HepG2 (cell line): ENCODE data around the gene WHAMM. TPM values are rescaled to one million over a fixed set of nuclear protein-coding genes. Genes with fewer than 3 reads are reported as not detected.

Experiments used
- CAMTA2 ChIP-seq: sonication (generic); formaldehyde crosslinking; IDR thresholded peaks from 2 replicates; pipeline ENCODE4 v1.4.0; 2020; ENCODE audit warnings: mild to moderate bottlenecking, missing genetic modification reagents, borderline replicate concordance
- CSRNP1 ChIP-seq: sonication (generic); formaldehyde crosslinking; IDR thresholded peaks from 2 replicates; pipeline ENCODE4 v1.8.1; 2023; ENCODE audit warnings: mild to moderate bottlenecking, missing genetic modification reagents
- ETV5 ChIP-seq: IDR thresholded peaks from 2 replicates; pipeline ENCODE4 v1.6.1; 2018; ENCODE audit warnings: missing biosample characterization, missing genetic modification reagents, inconsistent platforms, borderline replicate concordance
- HNF1B ChIP-seq: sonication (generic); formaldehyde crosslinking; IDR thresholded peaks from 2 replicates; pipeline ENCODE4 v1.5.1; 2020; ENCODE audit warnings: mild to moderate bottlenecking, moderate library complexity, missing genetic modification reagents
- LCORL ChIP-seq, 2 experiments: fragments of 450-650 bp in 1 of 2; sonication (generic) in 1 of 2; formaldehyde crosslinking in 1 of 2; IDR thresholded peaks; 2 replicates each; pipeline versions ENCODE4 v1.5.0 to v1.6.1; 2017 to 2020; ENCODE audit warnings: antibody characterized with exemption in 1 of 2, missing genetic modification reagents in 1 of 2
- POGK ChIP-seq: sonication (generic); formaldehyde crosslinking; conservative IDR thresholded peaks from 2 replicates; pipeline ENCODE4 v1.8.0; 2022; ENCODE audit warnings: mild to moderate bottlenecking, moderate library complexity, missing genetic modification reagents
- SKIL ChIP-seq: sonication (generic); formaldehyde crosslinking; IDR thresholded peaks from 2 replicates; pipeline ENCODE4 v1.8.0; 2022; ENCODE audit warnings: missing genetic modification reagents, mild to moderate bottlenecking, moderate library complexity, borderline replicate concordance
- SMAD3 ChIP-seq: sonication (generic); formaldehyde crosslinking; IDR thresholded peaks from 2 replicates; pipeline ENCODE4 v1.4.0; 2020; ENCODE audit warnings: missing genetic modification reagents
- SNAI1 ChIP-seq: sonication (generic); formaldehyde crosslinking; IDR thresholded peaks from 2 replicates; pipeline ENCODE4 v1.5.0; 2020; ENCODE audit warnings: mild to moderate bottlenecking, missing genetic modification reagents, borderline replicate concordance
- SOX5 ChIP-seq: IDR thresholded peaks from 2 replicates; pipeline ENCODE4 v1.6.1; 2016; ENCODE audit warnings: borderline replicate concordance
- TAF15 ChIP-seq: fragments of 200-400 bp; formaldehyde crosslinking; IDR thresholded peaks from one replicate; pipeline ENCODE4 v1.6.1; 2018; ENCODE audit warnings: mild to moderate bottlenecking, low read depth, low read length; ENCODE audit not compliant: poor library complexity, severe bottlenecking
- TBP ChIP-seq: sonication (generic); formaldehyde crosslinking; IDR thresholded peaks from 2 replicates; pipeline ENCODE4 v1.5.0; 2020; ENCODE audit warnings: missing genetic modification reagents
- ZBTB20 ChIP-seq: sonication (generic); formaldehyde crosslinking; IDR thresholded peaks from 2 replicates; pipeline ENCODE4 v1.8.1; 2023; ENCODE audit warnings: missing genetic modification reagents, low read depth, mild to moderate bottlenecking, borderline replicate concordance
- ZBTB33 ChIP-seq: sonication (generic); formaldehyde crosslinking; IDR thresholded peaks from 2 replicates; pipeline ENCODE4 v1.4.0; 2020; ENCODE audit warnings: missing genetic modification reagents
- ZEB1 ChIP-seq: IDR thresholded peaks from 2 replicates; pipeline ENCODE4 v1.6.1; 2012; ENCODE audit warnings: mild to moderate bottlenecking, low read depth, inconsistent platforms; ENCODE audit not compliant: insufficient replicate concordance
- ZFP90 ChIP-seq: sonication (generic); formaldehyde crosslinking; IDR thresholded peaks from 2 replicates; pipeline ENCODE4 v1.8.0; 2022; ENCODE audit warnings: missing genetic modification reagents, mild to moderate bottlenecking, inconsistent platforms, borderline replicate concordance
- ZNF263 ChIP-seq: sonication (generic); formaldehyde crosslinking; IDR thresholded peaks from 2 replicates; pipeline ENCODE4 v1.4.0; 2020; ENCODE audit warnings: missing genetic modification reagents
- ZNF446 ChIP-seq: sonication (generic); formaldehyde crosslinking; IDR thresholded peaks from 2 replicates; pipeline ENCODE4 v1.5.0; 2020; ENCODE audit warnings: mild to moderate bottlenecking, missing genetic modification reagents
- ZNF790 ChIP-seq: sonication (generic); formaldehyde crosslinking; IDR thresholded peaks from 2 replicates; pipeline ENCODE4 v1.8.0; 2022; ENCODE audit warnings: missing genetic modification reagents, mild to moderate bottlenecking, borderline replicate concordance
- polyA plus RNA-seq, 8 experiments: library from polyadenylated mRNA; depleted of rRNA in 3 of 8; stranded (reverse) in 7 of 8; unstranded in 1 of 8; fragments of >200 nt; fragmentation: Illumina TruSeq in 4 of 8; extraction: Trizol in 4 of 8; gene quantifications; 2 replicates each; pipeline versions ENCODE4 v1.2.1 to v1.2.3, GENCODE V29; 2011 to 2016; ENCODE audit warnings: low read depth in 4 of 8, missing spikeins in 1 of 8, mixed read lengths in 1 of 8; ENCODE audit not compliant: insufficient read depth in 1 of 8
- total RNA-seq, 5 experiments: library from RNA; depleted of rRNA; stranded (reverse); fragments of >200 nt; fragmentation: Illumina TruSeq; extraction: Trizol; gene quantifications; 2 replicates each; pipeline ENCODE4 v1.2.3, GENCODE V29; 2016; ENCODE audit warnings: low read depth in 1 of 5

WHAMM gene
- total and polyA plus RNA-seq, 2 of the 13 experiments (the other 11 are each of a cell fraction or from before 2014, with no cell fraction given): 2.9 to 3.0 TPM

GRCh38 chr15:82856397-82857170 is 47.2 kb downstream of the WHAMM start (continued):
- TF ChIP-seq SKIL (CRISPR knock-in tag) (no peak), HNF1B (no peak), TBP (CRISPR knock-in tag) (no peak), ZNF446 (CRISPR knock-in tag) (no peak), LCORL (IDR thresholded peaks at IDR 0.05) (no peak), LCORL (CRISPR knock-in tag; IDR thresholded peaks at IDR 0.05) (peak; percentile 76), ZNF263 (CRISPR knock-in tag) (no peak), ZBTB20 (CRISPR knock-in tag) (0 out of 2 replicates have a peak, but pooled peaks have one; percentile 29), SOX5 (CRISPR knock-in tag) (peak; percentile 98), ZEB1 (peak; percentile 69), ZNF790 (CRISPR knock-in tag) (no peak), CAMTA2 (CRISPR knock-in tag) (no peak), ZFP90 (CRISPR knock-in tag) (no peak), POGK (CRISPR knock-in tag) (no peak), ETV5 (CRISPR knock-in tag) (no peak), ZBTB33 (no peak), SNAI1 (CRISPR knock-in tag) (no peak), SMAD3 (CRISPR knock-in tag) (no peak), TAF15 (no peak), CSRNP1 (CRISPR knock-in tag) (no peak)
